ENCODE results near the gene RBMS1. TPM values are rescaled to one million over a fixed set of nuclear protein-coding genes. Genes with fewer than 3 reads are reported as not detected.

Gene RBMS1
- total RNA-seq, 4 donors from 2014 or later: 13.5 to 31.6 (median 23.0) TPM

DNA sequence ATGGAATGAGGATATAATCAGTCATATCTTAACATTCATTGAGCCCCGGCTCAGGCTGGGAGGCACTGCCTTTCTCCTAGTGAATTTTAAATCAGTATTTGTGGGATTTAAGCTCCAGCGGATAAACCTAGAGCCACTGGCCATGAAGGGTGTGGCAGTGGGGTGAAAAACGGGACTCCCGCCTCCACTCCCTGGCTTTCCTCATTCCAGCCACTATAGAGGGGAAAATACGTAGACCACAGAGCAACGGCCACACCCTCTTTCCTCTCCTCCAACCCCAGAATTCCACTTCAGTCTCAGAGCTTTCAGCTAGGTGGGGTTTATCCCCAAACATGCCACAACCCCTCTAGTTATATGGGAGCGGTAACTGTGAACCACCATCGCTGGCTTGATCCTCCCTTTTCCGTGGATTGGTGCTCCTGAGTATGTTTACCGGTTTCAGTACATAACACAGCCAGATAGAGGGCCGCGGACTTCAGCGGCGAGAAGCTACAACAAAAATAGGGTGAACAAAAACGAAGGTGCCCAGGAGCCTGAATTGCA, 223.0 kb downstream of the RBMS1 start:
- DNase-seq: no peak

DNA sequence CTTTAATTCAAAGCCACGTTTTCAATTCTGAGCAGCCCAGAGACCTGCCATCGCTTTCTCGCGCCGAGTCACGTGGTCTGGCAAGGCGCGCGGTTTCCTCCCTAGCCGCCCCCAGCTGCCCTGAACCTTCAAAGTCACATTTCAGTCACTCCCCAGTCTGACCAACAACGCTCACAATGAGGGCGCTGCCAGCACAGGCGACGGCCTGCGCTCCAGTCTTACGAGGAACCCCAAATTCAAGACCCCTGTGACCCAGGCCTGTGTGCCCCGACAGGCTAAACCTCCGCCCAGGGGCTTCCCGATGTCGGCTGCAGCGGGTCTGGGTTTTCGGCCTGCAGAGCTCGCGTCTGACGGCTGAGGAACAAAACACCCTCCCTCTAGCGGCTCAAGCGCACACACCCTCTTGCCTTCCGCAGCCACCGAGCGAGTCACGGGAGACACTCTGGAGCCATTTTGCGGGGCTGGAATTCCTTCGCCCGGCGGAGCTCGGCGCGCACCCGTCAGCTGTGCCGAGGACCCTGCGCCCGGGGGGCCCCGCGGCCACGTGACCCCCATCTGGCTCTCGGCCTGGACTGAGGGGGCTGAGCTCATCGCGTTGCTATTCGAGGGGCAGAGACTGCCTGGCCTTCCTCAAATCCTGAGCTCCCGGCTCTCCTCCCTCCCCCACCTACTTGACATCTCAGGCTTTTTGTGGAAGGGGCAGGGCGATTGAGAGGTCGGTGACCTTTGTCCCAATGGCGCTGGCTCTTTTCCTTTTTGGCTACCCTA, 223.6 kb downstream of the RBMS1 start:
- TF ChIP-seq POLR2AphosphoS5 (IDR thresholded peaks at IDR 0.05) (peak; percentile 57 to 77 (median 73)), EP300 (IDR thresholded peaks at IDR 0.05; ENCODE audit: low read depth) (no peak), POLR2A (IDR thresholded peaks at IDR 0.05) (peak; percentile 62)
- TF ChIP-seq, protein P1, sequence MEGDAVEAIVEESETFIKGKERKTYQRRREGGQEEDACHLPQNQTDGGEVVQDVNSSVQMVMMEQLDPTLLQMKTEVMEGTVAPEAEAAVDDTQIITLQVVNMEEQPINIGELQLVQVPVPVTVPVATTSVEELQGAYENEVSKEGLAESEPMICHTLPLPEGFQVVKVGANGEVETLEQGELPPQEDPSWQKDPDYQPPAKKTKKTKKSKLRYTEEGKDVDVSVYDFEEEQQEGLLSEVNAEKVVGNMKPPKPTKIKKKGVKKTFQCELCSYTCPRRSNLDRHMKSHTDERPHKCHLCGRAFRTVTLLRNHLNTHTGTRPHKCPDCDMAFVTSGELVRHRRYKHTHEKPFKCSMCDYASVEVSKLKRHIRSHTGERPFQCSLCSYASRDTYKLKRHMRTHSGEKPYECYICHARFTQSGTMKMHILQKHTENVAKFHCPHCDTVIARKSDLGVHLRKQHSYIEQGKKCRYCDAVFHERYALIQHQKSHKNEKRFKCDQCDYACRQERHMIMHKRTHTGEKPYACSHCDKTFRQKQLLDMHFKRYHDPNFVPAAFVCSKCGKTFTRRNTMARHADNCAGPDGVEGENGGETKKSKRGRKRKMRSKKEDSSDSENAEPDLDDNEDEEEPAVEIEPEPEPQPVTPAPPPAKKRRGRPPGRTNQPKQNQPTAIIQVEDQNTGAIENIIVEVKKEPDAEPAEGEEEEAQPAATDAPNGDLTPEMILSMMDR (IDR thresholded peaks at IDR 0.05): peak; percentile 57 to 88 (median 65)
- DNase-seq: peak; percentile 84
- in situ Hi-C loops (cut with MboI; ENCODE audit: low pct_ligation_motif_present in 1 of 4, low pct_unique_long_range_greater_than_20kb in 1 of 4, low sequenced_read_pairs in 3 of 4): loop anchor here in 2 of 4 donors (25.0 kb wide), 1 partner anchor 717 kb away; no protein-coding TSS in a partner anchor
- intact Hi-C loops (cut with DNase I; ENCODE audit: low total_unique reads): loop anchor here (10.0 kb wide), 1 partner anchor 685 kb away; no protein-coding TSS in a partner anchor
- Histone ChIP-seq H3K4me1 (peaks cover 0 to 31% (median 15%) of the 10 kb centered on the region in 4 donors), H3K36me3 (no peaks in the 10 kb centered on the region), H3K4me3 (peak overlapping the region; percentile 34 to 48 (median 38)), H3K27me3 (no peaks in the 10 kb centered on the region), H3K27ac (peak overlapping the region; percentile 87 to 92 (median 90)), H3K9me3 (no peaks in the 10 kb centered on the region)
- 2% methylated on average over 11 to 53 of the region's 53 CpGs for WGBS, 2 donors (ENCODE audit: low coverage in 1 of 2)

More for the DNA sequence above, 223.0 kb downstream of the RBMS1 start:
- H3K4me3 ChIP-seq: peak overlapping the region in 3 of 4 donors; percentile 36 to 48 (median 41)
- H3K27ac ChIP-seq: peak overlapping the region; percentile 87 to 92 (median 90)
- 46 to 67% methylated on average over 5 to 15 of the region's 15 CpGs for WGBS, 2 donors (ENCODE audit: low coverage in 1 of 2)
- intact Hi-C loops (cut with DNase I; ENCODE audit: low total_unique reads): no loop called here
- peaks cover 0 to 37% (median 18%) of the 10 kb centered on the region in 4 donors for H3K4me1 ChIP-seq
- H3K36me3 ChIP-seq: no peaks in the 10 kb centered on the region
- TF ChIP-seq POLR2A (IDR thresholded peaks at IDR 0.05) (no peak), EP300 (IDR thresholded peaks at IDR 0.05; ENCODE audit: low read depth) (no peak), POLR2AphosphoS5 (IDR thresholded peaks at IDR 0.05) (no peak)
- TF ChIP-seq, protein P1 (IDR thresholded peaks at IDR 0.05): no peak
- H3K27me3 ChIP-seq: no peaks in the 10 kb centered on the region
- no peaks in the 10 kb centered on the region for H3K9me3 ChIP-seq
- in situ Hi-C loops (cut with MboI; ENCODE audit: low pct_ligation_motif_present in 1 of 4, low pct_unique_long_range_greater_than_20kb in 1 of 4, low sequenced_read_pairs in 3 of 4): loop anchor here in 2 of 4 donors (25.0 kb wide), 1 partner anchor 717 kb away; no protein-coding TSS in a partner anchor

DNA sequence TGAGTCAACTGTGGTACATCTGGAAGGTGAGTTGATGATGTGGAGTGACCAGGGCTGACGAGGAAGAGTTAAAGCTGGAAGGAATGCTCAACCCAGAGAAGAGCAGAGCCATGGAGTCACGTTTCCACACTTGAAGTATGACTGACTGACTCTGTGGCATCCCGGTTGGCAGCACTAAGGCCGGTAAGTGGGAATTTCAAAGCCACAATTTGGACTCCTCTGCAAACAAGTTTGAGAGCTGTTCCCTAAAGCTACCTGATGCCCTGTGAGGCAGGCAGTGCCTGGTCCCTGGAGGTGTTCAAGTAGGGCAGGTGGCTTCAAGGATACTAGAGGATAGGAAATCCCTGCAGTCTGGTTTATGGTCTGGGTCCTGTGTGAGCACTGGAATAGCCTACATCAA, 224.2 kb downstream of the RBMS1 start:
- TF ChIP-seq, protein P1 (IDR thresholded peaks at IDR 0.05): no peak
- TF ChIP-seq POLR2A (IDR thresholded peaks at IDR 0.05) (no peak), POLR2AphosphoS5 (IDR thresholded peaks at IDR 0.05) (no peak), EP300 (IDR thresholded peaks at IDR 0.05; ENCODE audit: low read depth) (no peak)
- H3K9me3 ChIP-seq: no peaks in the 10 kb centered on the region
- no peak for DNase-seq
- H3K27me3 ChIP-seq: no peaks in the 10 kb centered on the region
- WGBS, 2 donors (ENCODE audit: low coverage in 1 of 2): 73% methylated on average over 4 of the region's 4 CpGs; no CpG with 5 or more reads in 1 of the 2 donors
- intact Hi-C loops (cut with DNase I; ENCODE audit: low total_unique reads): loop anchor here (10.0 kb wide), 1 partner anchor 685 kb away; no protein-coding TSS in a partner anchor
- in situ Hi-C loops (cut with MboI; ENCODE audit: low pct_ligation_motif_present in 1 of 4, low pct_unique_long_range_greater_than_20kb in 1 of 4, low sequenced_read_pairs in 3 of 4): loop anchor here in 2 of 4 donors (25.0 kb wide), 1 partner anchor 718 kb away; no protein-coding TSS in a partner anchor
- H3K36me3 ChIP-seq: no peaks in the 10 kb centered on the region
- peaks cover 0 to 29% (median 15%) of the 10 kb centered on the region in 4 donors for H3K4me1 ChIP-seq
- H3K4me3 ChIP-seq: peak overlapping the region in 2 of 4 donors; percentile 41 to 48
- H3K27ac ChIP-seq: peak overlapping the region; percentile 87 to 92 (median 90)
